ENCODE measurements around the gene ADIPOQ.

ADIPOQ gene

DNA sequence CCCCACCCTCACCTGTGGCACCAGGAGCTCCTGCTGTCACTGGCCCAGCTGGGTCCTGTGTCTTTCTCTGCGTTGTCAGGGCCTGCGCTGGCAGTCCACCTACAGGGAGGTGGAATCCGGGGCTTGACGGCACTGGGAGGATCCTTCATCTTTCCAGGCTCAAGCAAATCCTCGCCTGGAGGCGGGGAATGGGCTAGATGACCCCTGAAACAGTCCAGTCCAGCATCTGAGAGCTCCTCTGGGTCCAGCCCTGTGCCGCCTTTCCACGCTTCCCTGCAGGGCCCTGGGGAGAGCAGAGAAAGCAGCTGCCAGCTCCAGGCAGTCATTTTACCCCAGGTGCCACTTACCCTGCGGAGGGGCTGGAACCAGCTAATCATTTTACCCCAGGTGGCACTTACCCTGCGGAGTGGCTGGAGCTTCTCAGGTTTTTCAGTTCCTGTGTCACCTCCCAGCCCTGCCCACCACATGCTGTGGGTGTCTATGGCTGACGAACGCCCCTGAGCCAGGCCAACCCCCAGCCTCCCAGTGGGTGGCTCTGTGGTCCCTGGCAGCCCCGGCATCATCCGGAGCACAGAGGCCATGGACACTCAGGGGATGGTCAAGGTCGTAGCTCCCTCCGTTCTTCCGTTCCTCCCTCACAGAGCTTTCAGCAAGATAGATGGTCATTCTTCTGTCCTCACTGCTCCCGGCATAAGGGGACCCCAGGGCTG lies 17.9 kb upstream of the ADIPOQ start:
- no peak overlapping the region for H3K27ac ChIP-seq (ENCODE audit: extremely low read depth, low read depth, low read length)
- TF ChIP-seq HOXA7 (CRISPR knock-in tag; IDR thresholded peaks at IDR 0.05; ENCODE audit: borderline replicate concordance) (no peak), KLF7 (tag by site-specific recombination; IDR thresholded peaks at IDR 0.05; ENCODE audit: borderline replicate concordance) (no peak), ZSCAN16 (tag by site-specific recombination; IDR thresholded peaks at IDR 0.05) (no peak), ZNF624 (tag by site-specific recombination; IDR thresholded peaks at IDR 0.05) (no peak), ZNF423 (tag by site-specific recombination; IDR thresholded peaks at IDR 0.05) (0 out of 2 replicates have a peak, but pooled peaks have one; percentile 20), ZNF549 (tag by site-specific recombination; IDR thresholded peaks at IDR 0.05) (no peak), ZNF155 (tag by site-specific recombination; IDR thresholded peaks at IDR 0.05) (no peak), ZNF548 (tag by site-specific recombination; IDR thresholded peaks at IDR 0.05) (no peak), ZFHX2 (tag by site-specific recombination; conservative IDR thresholded peaks at IDR 0.05) (peak; percentile 76), ZBTB20 (tag by site-specific recombination; IDR thresholded peaks at IDR 0.05) (no peak), ZNF530 (tag by site-specific recombination; IDR thresholded peaks at IDR 0.05; ENCODE audit: low read depth) (no peak), REPIN1 (tag by site-specific recombination; IDR thresholded peaks at IDR 0.05; ENCODE audit: low read depth) (no peak), ZNF23 (tag by site-specific recombination; IDR thresholded peaks at IDR 0.05; ENCODE audit: borderline replicate concordance) (no peak), ZNF114 (tag by site-specific recombination; IDR thresholded peaks at IDR 0.05) (no peak), SP2 (tag by site-specific recombination; IDR thresholded peaks at IDR 0.05) (peak; percentile 29), ZNF571 (tag by site-specific recombination; IDR thresholded peaks at IDR 0.05) (no peak), MYNN (tag by site-specific recombination; IDR thresholded peaks at IDR 0.05; ENCODE audit: borderline replicate concordance) (no peak), ZNF140 (tag by site-specific recombination; IDR thresholded peaks at IDR 0.05) (no peak), ZNF174 (tag by site-specific recombination; IDR thresholded peaks at IDR 0.05) (no peak), ZNF157 (tag by site-specific recombination; IDR thresholded peaks at IDR 0.05) (no peak), EGR2 (tag by site-specific recombination; IDR thresholded peaks at IDR 0.05; ENCODE audit: low read depth) (peak; percentile 56), ZNF629 (tag by site-specific recombination; IDR thresholded peaks at IDR 0.05) (no peak), ZIC2 (tag by site-specific recombination; IDR thresholded peaks at IDR 0.05) (peak; percentile 86), ZNF623 (tag by site-specific recombination; IDR thresholded peaks at IDR 0.05) (no peak), ZBTB48 (tag by site-specific recombination; IDR thresholded peaks at IDR 0.05) (no peak), ZNF433 (tag by site-specific recombination; IDR thresholded peaks at IDR 0.05; ENCODE audit: low read depth) (no peak)
- TF ChIP-seq, protein P1, sequence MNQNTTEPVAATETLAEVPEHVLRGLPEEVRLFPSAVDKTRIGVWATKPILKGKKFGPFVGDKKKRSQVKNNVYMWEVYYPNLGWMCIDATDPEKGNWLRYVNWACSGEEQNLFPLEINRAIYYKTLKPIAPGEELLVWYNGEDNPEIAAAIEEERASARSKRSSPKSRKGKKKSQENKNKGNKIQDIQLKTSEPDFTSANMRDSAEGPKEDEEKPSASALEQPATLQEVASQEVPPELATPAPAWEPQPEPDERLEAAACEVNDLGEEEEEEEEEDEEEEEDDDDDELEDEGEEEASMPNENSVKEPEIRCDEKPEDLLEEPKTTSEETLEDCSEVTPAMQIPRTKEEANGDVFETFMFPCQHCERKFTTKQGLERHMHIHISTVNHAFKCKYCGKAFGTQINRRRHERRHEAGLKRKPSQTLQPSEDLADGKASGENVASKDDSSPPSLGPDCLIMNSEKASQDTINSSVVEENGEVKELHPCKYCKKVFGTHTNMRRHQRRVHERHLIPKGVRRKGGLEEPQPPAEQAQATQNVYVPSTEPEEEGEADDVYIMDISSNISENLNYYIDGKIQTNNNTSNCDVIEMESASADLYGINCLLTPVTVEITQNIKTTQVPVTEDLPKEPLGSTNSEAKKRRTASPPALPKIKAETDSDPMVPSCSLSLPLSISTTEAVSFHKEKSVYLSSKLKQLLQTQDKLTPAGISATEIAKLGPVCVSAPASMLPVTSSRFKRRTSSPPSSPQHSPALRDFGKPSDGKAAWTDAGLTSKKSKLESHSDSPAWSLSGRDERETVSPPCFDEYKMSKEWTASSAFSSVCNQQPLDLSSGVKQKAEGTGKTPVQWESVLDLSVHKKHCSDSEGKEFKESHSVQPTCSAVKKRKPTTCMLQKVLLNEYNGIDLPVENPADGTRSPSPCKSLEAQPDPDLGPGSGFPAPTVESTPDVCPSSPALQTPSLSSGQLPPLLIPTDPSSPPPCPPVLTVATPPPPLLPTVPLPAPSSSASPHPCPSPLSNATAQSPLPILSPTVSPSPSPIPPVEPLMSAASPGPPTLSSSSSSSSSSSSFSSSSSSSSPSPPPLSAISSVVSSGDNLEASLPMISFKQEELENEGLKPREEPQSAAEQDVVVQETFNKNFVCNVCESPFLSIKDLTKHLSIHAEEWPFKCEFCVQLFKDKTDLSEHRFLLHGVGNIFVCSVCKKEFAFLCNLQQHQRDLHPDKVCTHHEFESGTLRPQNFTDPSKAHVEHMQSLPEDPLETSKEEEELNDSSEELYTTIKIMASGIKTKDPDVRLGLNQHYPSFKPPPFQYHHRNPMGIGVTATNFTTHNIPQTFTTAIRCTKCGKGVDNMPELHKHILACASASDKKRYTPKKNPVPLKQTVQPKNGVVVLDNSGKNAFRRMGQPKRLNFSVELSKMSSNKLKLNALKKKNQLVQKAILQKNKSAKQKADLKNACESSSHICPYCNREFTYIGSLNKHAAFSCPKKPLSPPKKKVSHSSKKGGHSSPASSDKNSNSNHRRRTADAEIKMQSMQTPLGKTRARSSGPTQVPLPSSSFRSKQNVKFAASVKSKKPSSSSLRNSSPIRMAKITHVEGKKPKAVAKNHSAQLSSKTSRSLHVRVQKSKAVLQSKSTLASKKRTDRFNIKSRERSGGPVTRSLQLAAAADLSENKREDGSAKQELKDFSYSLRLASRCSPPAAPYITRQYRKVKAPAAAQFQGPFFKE (tag by site-specific recombination; IDR thresholded peaks at IDR 0.05; ENCODE audit: borderline replicate concordance) = no peak
- TF ChIP-seq, protein P2, sequence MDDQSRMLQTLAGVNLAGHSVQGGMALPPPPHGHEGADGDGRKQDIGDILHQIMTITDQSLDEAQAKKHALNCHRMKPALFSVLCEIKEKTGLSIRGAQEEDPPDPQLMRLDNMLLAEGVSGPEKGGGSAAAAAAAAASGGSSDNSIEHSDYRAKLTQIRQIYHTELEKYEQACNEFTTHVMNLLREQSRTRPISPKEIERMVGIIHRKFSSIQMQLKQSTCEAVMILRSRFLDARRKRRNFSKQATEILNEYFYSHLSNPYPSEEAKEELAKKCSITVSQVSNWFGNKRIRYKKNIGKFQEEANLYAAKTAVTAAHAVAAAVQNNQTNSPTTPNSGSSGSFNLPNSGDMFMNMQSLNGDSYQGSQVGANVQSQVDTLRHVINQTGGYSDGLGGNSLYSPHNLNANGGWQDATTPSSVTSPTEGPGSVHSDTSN (CRISPR knock-in tag; IDR thresholded peaks at IDR 0.05) = no peak
- TF ChIP-seq, protein P3, sequence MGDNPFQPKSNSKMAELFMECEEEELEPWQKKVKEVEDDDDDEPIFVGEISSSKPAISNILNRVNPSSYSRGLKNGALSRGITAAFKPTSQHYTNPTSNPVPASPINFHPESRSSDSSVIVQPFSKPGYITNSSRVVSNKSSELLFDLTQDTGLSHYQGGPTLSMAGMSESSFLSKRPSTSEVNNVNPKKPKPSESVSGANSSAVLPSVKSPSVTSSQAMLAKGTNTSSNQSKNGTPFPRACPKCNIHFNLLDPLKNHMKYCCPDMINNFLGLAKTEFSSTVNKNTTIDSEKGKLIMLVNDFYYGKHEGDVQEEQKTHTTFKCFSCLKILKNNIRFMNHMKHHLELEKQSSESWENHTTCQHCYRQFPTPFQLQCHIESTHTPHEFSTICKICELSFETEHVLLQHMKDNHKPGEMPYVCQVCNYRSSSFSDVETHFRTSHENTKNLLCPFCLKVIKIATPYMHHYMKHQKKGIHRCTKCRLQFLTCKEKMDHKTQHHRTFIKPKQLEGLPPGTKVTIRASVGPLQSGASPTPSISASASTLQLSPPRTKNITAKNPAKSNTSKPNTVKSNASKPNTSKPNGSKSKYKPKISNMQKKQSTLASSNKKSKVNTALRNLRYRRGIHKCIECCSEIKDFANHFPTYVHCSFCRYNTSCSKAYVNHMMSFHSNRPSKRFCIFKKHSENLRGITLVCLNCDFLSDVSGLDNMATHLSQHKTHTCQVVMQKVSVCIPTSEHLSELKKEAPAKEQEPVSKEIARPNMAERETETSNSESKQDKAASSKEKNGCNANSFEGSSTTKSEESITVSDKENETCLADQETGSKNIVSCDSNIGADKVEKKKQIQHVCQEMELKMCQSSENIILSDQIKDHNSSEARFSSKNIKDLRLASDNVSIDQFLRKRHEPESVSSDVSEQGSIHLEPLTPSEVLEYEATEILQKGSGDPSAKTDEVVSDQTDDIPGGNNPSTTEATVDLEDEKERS (tag by site-specific recombination; IDR thresholded peaks at IDR 0.05) = no peak
- TF ChIP-seq, protein P4, sequence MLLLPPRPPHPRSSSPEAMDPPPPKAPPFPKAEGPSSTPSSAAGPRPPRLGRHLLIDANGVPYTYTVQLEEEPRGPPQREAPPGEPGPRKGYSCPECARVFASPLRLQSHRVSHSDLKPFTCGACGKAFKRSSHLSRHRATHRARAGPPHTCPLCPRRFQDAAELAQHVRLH (tag by site-specific recombination; IDR thresholded peaks at IDR 0.05) = no peak

More for the DNA sequence above, 17.9 kb upstream of the ADIPOQ start:
- H3K4me3 ChIP-seq (ENCODE audit: low read depth, low read length) = no peak overlapping the region
- no peaks in the 10 kb centered on the region for H3K4me1 ChIP-seq (ENCODE audit: control insufficient read depth, insufficient read depth, low read length)
- ChIA-PET POLR2A (interaction anchor here (1.3 kb wide), 2 partner anchors 16 to 41 kb away, joined by 3 to 5 read pairs; partner anchors contain the start of gene EIF4A2), CTCF (interaction anchor here (0.6 kb wide), 3 partner anchors 27 to 347 kb away, joined by 3 read pairs; no protein-coding TSS in a partner anchor)
- H3K9me3 ChIP-seq (ENCODE audit: control insufficient read depth, insufficient read depth, low read depth, low read length) = no peaks in the 10 kb centered on the region
- H3K36me3 ChIP-seq (ENCODE audit: control insufficient read depth in 2 of 2, insufficient read depth in 1 of 2, low read length in 2 of 2) = no peaks in the 10 kb centered on the region

Data from HEK293 (cell line).